HG03432 (cell line): ENCODE data around the gene KCNMA1.
"Not testable (repeated sequence)": the region's sequence is repeated elsewhere in the genome, so short reads cannot be mapped to it uniquely, and the experiment has no call there.

ENCODE experiments used
- ATAC-seq: cut with Tn5 transposase; IDR thresholded peaks from one replicate; pipeline ENCODE4 v1.9.1; 2021; ENCODE audit warnings: mild to moderate bottlenecking, moderate library complexity; ENCODE audit not compliant: unreplicated experiment

Gene KCNMA1

GRCh38 chr10:77355844-77356243 lies 281.8 kb downstream of the KCNMA1 start:
- ATAC-seq, result no peak

GRCh38 chr10:77351386-77351785 lies 286.2 kb downstream of the KCNMA1 start:
- ATAC-seq, result no peak

- no peak for ATAC-seq
These were observed 286.9 kb downstream of the KCNMA1 start for GRCh38 chr10:77350711-77351119.

- ATAC-seq, result no peak
These were observed 287.5 kb downstream of the KCNMA1 start for GRCh38 chr10:77350134-77350533.

- no peak for ATAC-seq
These were observed 288.4 kb downstream of the KCNMA1 start for GRCh38 chr10:77349226-77349625.

- no peak for ATAC-seq
These were observed 288.9 kb downstream of the KCNMA1 start for GRCh38 chr10:77348751-77349150.

GRCh38 chr10:77348082-77348481 lies 289.5 kb downstream of the KCNMA1 start:
- no peak for ATAC-seq

GRCh38 chr10:77347052-77347451 lies 290.6 kb downstream of the KCNMA1 start:
- no peak for ATAC-seq

- ATAC-seq, result no peak
These were observed 296.6 kb downstream of the KCNMA1 start for GRCh38 chr10:77341055-77341454.

- ATAC-seq, result not testable (repeated sequence)
These were observed 297.7 kb downstream of the KCNMA1 start for GRCh38 chr10:77339872-77340271.

- no peak for ATAC-seq
These were observed 298.4 kb downstream of the KCNMA1 start for GRCh38 chr10:77339166-77339565.

- ATAC-seq, result no peak
These were observed 299.5 kb downstream of the KCNMA1 start for GRCh38 chr10:77338143-77338542.

- ATAC-seq, result no peak
These were observed 303.1 kb downstream of the KCNMA1 start for GRCh38 chr10:77334501-77334900.

GRCh38 chr10:77333610-77334340 lies 303.8 kb downstream of the KCNMA1 start:
- no peak for ATAC-seq

- no peak for ATAC-seq
These were observed 305.4 kb downstream of the KCNMA1 start for GRCh38 chr10:77332256-77332655.

- no peak for ATAC-seq
These were observed 309.3 kb downstream of the KCNMA1 start for GRCh38 chr10:77328272-77328816.

GRCh38 chr10:77325233-77325537 lies 312.4 kb downstream of the KCNMA1 start:
- ATAC-seq, result no peak

GRCh38 chr10:77321838-77322237 lies 315.8 kb downstream of the KCNMA1 start:
- no peak for ATAC-seq

- ATAC-seq, result no peak
These were observed 316.6 kb downstream of the KCNMA1 start for GRCh38 chr10:77320971-77321471.

- no peak for ATAC-seq
These were observed 318.1 kb downstream of the KCNMA1 start for GRCh38 chr10:77319557-77319956.

GRCh38 chr10:77318739-77319138 lies 318.9 kb downstream of the KCNMA1 start:
- no peak for ATAC-seq

- no peak for ATAC-seq
These were observed 320.4 kb downstream of the KCNMA1 start for GRCh38 chr10:77317221-77317620.
